ENCODE data around the gene IL12RB1.

IL12RB1 gene

GRCh38 chr19:18126097-18126496 is 39.4 kb upstream of the IL12RB1 start:
- no peak overlapping the region for H3K4me3 ChIP-seq (ENCODE audit: low read length)
- TF ChIP-seq CTCF (conservative IDR thresholded peaks at IDR 0.05; ENCODE audit: low read length): no peak
- no peak for DNase-seq (ENCODE audit: low read depth)

- TF ChIP-seq CTCF (conservative IDR thresholded peaks at IDR 0.05; ENCODE audit: low read length): no peak
- no peak overlapping the region for H3K4me3 ChIP-seq (ENCODE audit: low read length)
- no peak for DNase-seq (ENCODE audit: low read depth)
Measured at GRCh38 chr19:18123819-18124218, 37.1 kb upstream of the IL12RB1 start.

GRCh38 chr19:18122860-18123795 is 36.4 kb upstream of the IL12RB1 start:
- no peak for TF ChIP-seq CTCF (conservative IDR thresholded peaks at IDR 0.05; ENCODE audit: low read length)
- H3K4me3 ChIP-seq (ENCODE audit: low read length): no peak overlapping the region
- no peak for DNase-seq (ENCODE audit: low read depth)

- H3K4me3 ChIP-seq (ENCODE audit: low read length): no peak overlapping the region
- TF ChIP-seq CTCF (conservative IDR thresholded peaks at IDR 0.05; ENCODE audit: low read length): no peak
- no peak for DNase-seq (ENCODE audit: low read depth)
Measured at GRCh38 chr19:18122424-18122823, 35.7 kb upstream of the IL12RB1 start.

- no peak for TF ChIP-seq CTCF (conservative IDR thresholded peaks at IDR 0.05; ENCODE audit: low read length)
- DNase-seq (ENCODE audit: low read depth): no peak
Measured at GRCh38 chr19:18121166-18121565, 34.4 kb upstream of the IL12RB1 start.

GRCh38 chr19:18120127-18120526 is 33.4 kb upstream of the IL12RB1 start:
- no peak overlapping the region for H3K4me3 ChIP-seq (ENCODE audit: low read length)
- no peak for TF ChIP-seq CTCF (conservative IDR thresholded peaks at IDR 0.05; ENCODE audit: low read length)
- no peak for DNase-seq (ENCODE audit: low read depth)

More at GRCh38 chr19:18121166-18121565, 34.4 kb upstream of the IL12RB1 start:
- H3K4me3 ChIP-seq (ENCODE audit: low read length): no peak overlapping the region

GRCh38 chr19:18119717-18120105 is 33.0 kb upstream of the IL12RB1 start:
- no peak overlapping the region for H3K4me3 ChIP-seq (ENCODE audit: low read length)
- no peak for TF ChIP-seq CTCF (conservative IDR thresholded peaks at IDR 0.05; ENCODE audit: low read length)
- DNase-seq (ENCODE audit: low read depth): no peak
